Measurements from ENCODE around the gene NPR3.

DNA sequence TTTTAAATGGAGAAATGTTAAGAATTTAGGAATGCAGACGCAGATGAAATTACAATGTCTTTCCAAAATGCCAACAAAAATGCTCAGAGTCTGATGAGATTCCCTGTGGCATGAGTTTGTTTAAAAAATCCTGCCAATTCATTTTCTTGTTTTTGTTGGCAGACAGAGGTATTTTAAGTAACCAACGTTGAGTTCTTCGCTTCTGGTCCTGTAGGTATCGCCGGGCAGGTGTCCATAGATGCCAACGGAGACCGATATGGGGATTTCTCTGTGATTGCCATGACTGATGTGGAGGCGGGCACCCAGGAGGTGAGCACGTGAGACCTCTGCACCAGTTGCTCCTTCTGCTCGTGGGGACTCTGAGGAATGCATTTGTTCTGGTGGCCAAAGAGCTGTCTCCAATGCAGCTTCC, 69.4 kb downstream of the NPR3 start:
- TF ChIP-seq, protein P1, sequence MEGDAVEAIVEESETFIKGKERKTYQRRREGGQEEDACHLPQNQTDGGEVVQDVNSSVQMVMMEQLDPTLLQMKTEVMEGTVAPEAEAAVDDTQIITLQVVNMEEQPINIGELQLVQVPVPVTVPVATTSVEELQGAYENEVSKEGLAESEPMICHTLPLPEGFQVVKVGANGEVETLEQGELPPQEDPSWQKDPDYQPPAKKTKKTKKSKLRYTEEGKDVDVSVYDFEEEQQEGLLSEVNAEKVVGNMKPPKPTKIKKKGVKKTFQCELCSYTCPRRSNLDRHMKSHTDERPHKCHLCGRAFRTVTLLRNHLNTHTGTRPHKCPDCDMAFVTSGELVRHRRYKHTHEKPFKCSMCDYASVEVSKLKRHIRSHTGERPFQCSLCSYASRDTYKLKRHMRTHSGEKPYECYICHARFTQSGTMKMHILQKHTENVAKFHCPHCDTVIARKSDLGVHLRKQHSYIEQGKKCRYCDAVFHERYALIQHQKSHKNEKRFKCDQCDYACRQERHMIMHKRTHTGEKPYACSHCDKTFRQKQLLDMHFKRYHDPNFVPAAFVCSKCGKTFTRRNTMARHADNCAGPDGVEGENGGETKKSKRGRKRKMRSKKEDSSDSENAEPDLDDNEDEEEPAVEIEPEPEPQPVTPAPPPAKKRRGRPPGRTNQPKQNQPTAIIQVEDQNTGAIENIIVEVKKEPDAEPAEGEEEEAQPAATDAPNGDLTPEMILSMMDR (IDR thresholded peaks at IDR 0.05), result no peak
- no peak for TF ChIP-seq POLR2A (IDR thresholded peaks at IDR 0.05)
